Kidney epithelial cell (primary cell): ENCODE data around the gene GLB1L2. TPM values are rescaled to one million over a fixed set of nuclear protein-coding genes. Genes with fewer than 3 reads are reported as not detected.

Experiments
- DNase-seq: peaks from one replicate; pipeline ENCODE4 v3.0.0-alpha.2; 2010; ENCODE audit warnings: low read depth
- H3K27me3 ChIP-seq: 2 replicates; pipeline ENCODE4 v1.6.0; 2011; ENCODE audit warnings: low read length; ENCODE audit not compliant: control insufficient read depth, insufficient read depth
- H3K36me3 ChIP-seq: 2 replicates; pipeline ENCODE4 v1.5.1; 2011; ENCODE audit warnings: low read length; ENCODE audit not compliant: control insufficient read depth, insufficient read depth
- H3K4me3 ChIP-seq: 2 replicates; pipeline ENCODE4 v1.5.1; 2011; ENCODE audit warnings: low read depth, mild to moderate bottlenecking, control low read depth, low read length
- total RNA-seq: library from RNA; depleted of rRNA; stranded (reverse); fragments of >200 nt; gene quantifications from 2 replicates; pipeline ENCODE4 v1.2.3, GENCODE V29; 2015
- TF ChIP-seq, protein P1 (sequence below): IDR thresholded peaks from 2 replicates; pipeline ENCODE4 v1.5.1; 2011; ENCODE audit warnings: mild to moderate bottlenecking, moderate library complexity, low read length, control low read depth, inconsistent platforms; ENCODE audit not compliant: insufficient read depth, poor library complexity, severe bottlenecking

GLB1L2 gene
- total RNA-seq, 1 donor from 2014 or later, result 16.3 TPM

- Histone ChIP-seq H3K36me3 (no peaks in the 10 kb centered on the region), H3K4me3 (no peak overlapping the region), H3K27me3 (no peaks in the 10 kb centered on the region)
- TF ChIP-seq, protein P1, sequence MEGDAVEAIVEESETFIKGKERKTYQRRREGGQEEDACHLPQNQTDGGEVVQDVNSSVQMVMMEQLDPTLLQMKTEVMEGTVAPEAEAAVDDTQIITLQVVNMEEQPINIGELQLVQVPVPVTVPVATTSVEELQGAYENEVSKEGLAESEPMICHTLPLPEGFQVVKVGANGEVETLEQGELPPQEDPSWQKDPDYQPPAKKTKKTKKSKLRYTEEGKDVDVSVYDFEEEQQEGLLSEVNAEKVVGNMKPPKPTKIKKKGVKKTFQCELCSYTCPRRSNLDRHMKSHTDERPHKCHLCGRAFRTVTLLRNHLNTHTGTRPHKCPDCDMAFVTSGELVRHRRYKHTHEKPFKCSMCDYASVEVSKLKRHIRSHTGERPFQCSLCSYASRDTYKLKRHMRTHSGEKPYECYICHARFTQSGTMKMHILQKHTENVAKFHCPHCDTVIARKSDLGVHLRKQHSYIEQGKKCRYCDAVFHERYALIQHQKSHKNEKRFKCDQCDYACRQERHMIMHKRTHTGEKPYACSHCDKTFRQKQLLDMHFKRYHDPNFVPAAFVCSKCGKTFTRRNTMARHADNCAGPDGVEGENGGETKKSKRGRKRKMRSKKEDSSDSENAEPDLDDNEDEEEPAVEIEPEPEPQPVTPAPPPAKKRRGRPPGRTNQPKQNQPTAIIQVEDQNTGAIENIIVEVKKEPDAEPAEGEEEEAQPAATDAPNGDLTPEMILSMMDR, result no peak
- DNase-seq, result no peak
Observed at GRCh38 chr11:134374171-134374570, 42.4 kb downstream of the GLB1L2 start.

- H3K36me3 ChIP-seq, result no peaks in the 10 kb centered on the region
- no peak overlapping the region for H3K4me3 ChIP-seq
- TF ChIP-seq, protein P1, result no peak
- no peak for DNase-seq
- H3K27me3 ChIP-seq, result no peaks in the 10 kb centered on the region
Observed at GRCh38 chr11:134374891-134375550, 43.2 kb downstream of the GLB1L2 start.

- no peak for DNase-seq
- TF ChIP-seq, protein P1, result no peak
- Histone ChIP-seq H3K4me3 (no peak overlapping the region), H3K36me3 (no peaks in the 10 kb centered on the region), H3K27me3 (no peaks in the 10 kb centered on the region)
Observed at GRCh38 chr11:134376150-134376921, 44.5 kb downstream of the GLB1L2 start.

DNA sequence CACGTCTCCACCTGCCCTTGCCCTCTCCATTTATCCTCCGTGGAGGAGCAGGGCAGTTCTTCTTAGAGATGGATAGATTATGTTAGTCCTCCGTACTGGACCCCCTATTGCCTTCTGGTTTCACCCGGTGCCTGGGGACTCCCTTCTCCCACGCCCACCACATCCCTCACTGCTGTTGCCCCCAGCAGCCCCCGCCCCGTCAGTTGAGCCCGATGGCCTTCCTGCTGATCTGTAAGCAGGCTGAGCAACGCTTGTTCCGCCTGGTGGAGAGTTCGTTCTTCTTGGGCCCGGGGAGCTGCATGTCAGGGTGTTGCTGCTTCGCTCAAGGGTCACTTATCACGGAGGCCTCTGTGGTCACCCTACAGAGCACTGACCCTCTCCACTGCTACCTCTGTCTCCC, 46.1 kb downstream of the GLB1L2 start:
- TF ChIP-seq, protein P1, result no peak

GRCh38 chr11:134379241-134379640, 47.5 kb downstream of the GLB1L2 start:
- no peak for DNase-seq
- Histone ChIP-seq H3K27me3 (no peaks in the 10 kb centered on the region), H3K36me3 (no peaks in the 10 kb centered on the region), H3K4me3 (no peak overlapping the region)
- TF ChIP-seq, protein P1, result no peak

More for the DNA sequence above, 46.1 kb downstream of the GLB1L2 start:
- Histone ChIP-seq H3K27me3 (no peaks in the 10 kb centered on the region), H3K36me3 (no peaks in the 10 kb centered on the region), H3K4me3 (no peak overlapping the region)
- DNase-seq, result no peak
